NCI-H748 (cell line): ENCODE data around the gene TIMM10B.
"Not testable (repeated sequence)": the region's sequence is repeated elsewhere in the genome, so short reads cannot be mapped to it uniquely, and the experiment has no call there.

Experiments used
- DNase-seq: peaks from one replicate; lab custom pipeline; 2025; ENCODE audit not compliant: unreplicated experiment; lab: John Stamatoyannopoulos, UW

Gene TIMM10B

GRCh38 chr11:6504166-6504565 lies 22.9 kb downstream of the TIMM10B start:
- no peak for DNase-seq

- peak; percentile 64 for DNase-seq
These were observed 24.4 kb downstream of the TIMM10B start for GRCh38 chr11:6505577-6506240.

- no peak for DNase-seq
These were observed 35.6 kb downstream of the TIMM10B start for GRCh38 chr11:6516865-6517264.

GRCh38 chr11:6520265-6520664 lies 39.0 kb downstream of the TIMM10B start:
- DNase-seq = no peak

GRCh38 chr11:6521946-6522345 lies 40.6 kb downstream of the TIMM10B start:
- not testable (repeated sequence) for DNase-seq

- DNase-seq = no peak
These were observed 42.0 kb downstream of the TIMM10B start for GRCh38 chr11:6523253-6523652.

GRCh38 chr11:6526411-6527135 lies 45.3 kb downstream of the TIMM10B start:
- DNase-seq = no peak

GRCh38 chr11:6529266-6529665 lies 48.0 kb downstream of the TIMM10B start:
- DNase-seq = no peak

- DNase-seq = no peak
These were observed 49.5 kb downstream of the TIMM10B start for GRCh38 chr11:6530848-6531247.

- peak; percentile 18 for DNase-seq
These were observed 50.0 kb downstream of the TIMM10B start for GRCh38 chr11:6531267-6531752.
